Measurements from ENCODE around the gene DACT2. TPM values are rescaled to one million over a fixed set of nuclear protein-coding genes. Genes with fewer than 3 reads are reported as not detected.

DACT2 gene
- total and polyA plus RNA-seq, 9 of the 15 experiments (the other 6 are each of a cell fraction or from before 2014, with no cell fraction given), result not detected

GRCh38 chr6:168274037-168274952, 45.3 kb downstream of the DACT2 start:
- peaks cover 45 to 81% of the 10 kb centered on the region in 2 experiments for H3K27me3 ChIP-seq (ENCODE audit: control insufficient read depth in 2 of 2, insufficient read depth in 2 of 2, low read length in 2 of 2)
- no peak overlapping the region for H3K4me3 ChIP-seq
- ATAC-seq, result no peak
- no peak overlapping the region for H3K9ac ChIP-seq (ENCODE audit: insufficient read depth in 1 of 2, low read depth in 2 of 2, low read length in 2 of 2)
- H3K4me2 ChIP-seq (ENCODE audit: insufficient read depth, low read length), result peak overlapping the region; percentile 36; the same call in 1 of the 2 replicates
- H3K27ac ChIP-seq (ENCODE audit: extremely low read depth, low read depth, low read length), result no peak overlapping the region
- peaks cover 3% of the 10 kb centered on the region; the same call in 1 of the 2 replicates for H4K20me1 ChIP-seq (replicated peaks; ENCODE audit: control insufficient read depth, insufficient read depth, low read length)
- FAIRE-seq, result no peak
- no peaks in the 10 kb centered on the region for H3K9me1 ChIP-seq (ENCODE audit: control insufficient read depth, insufficient read depth, low read length)
- no peak for TF ChIP-seq DNMT1 (IDR thresholded peaks at IDR 0.05)
- TF ChIP-seq ZNF644 (tag; IDR thresholded peaks at IDR 0.05; ENCODE audit: low read depth), result no peak
- TF ChIP-seq ZNF311 (CRISPR knock-in tag; IDR thresholded peaks at IDR 0.05), result no peak
- TF ChIP-seq ZNF740 (CRISPR knock-in tag; IDR thresholded peaks at IDR 0.05), result no peak
- peak in 1 of 2 experiments; percentile 76; a peak in 2 of 4 replicates for TF ChIP-seq ZNF740 (tag; IDR thresholded peaks at IDR 0.05)
- TF ChIP-seq THAP7 (CRISPR knock-in tag; IDR thresholded peaks at IDR 0.05), result no peak
- TF ChIP-seq PRDM10 (IDR thresholded peaks at IDR 0.05; ENCODE audit: partially characterized antibody), result peak; percentile 56
- TF ChIP-seq VEZF1 (CRISPR knock-in tag; IDR thresholded peaks at IDR 0.05), result peak; percentile 75
- intact Hi-C loops (cut with micrococcal nuclease), result no loop called here
- H3K9me3 ChIP-seq (replicated peaks; ENCODE audit: control insufficient read depth, insufficient read depth, low read depth, low read length), result no peaks in the 10 kb centered on the region
- in situ Hi-C loops (cut with MboI), result no loop called here
- WGBS (ENCODE audit: insufficient coverage, low coverage, missing lambda C conversion rate), result 5% methylated on average over 14 of the region's 22 CpGs
- POLR2A ChIA-PET, result interaction anchor here (0.6 kb wide), 2 partner anchors 16 to 21 kb away, joined by 3 read pairs; no protein-coding TSS in a partner anchor
- H3K36me3 ChIP-seq (ENCODE audit: control insufficient read depth, insufficient read depth, low read length), result no peaks in the 10 kb centered on the region
- no TSS peak for BruUV-seq (replicated peaks)
- H2AFZ ChIP-seq (ENCODE audit: low read depth, low read length), result no peak overlapping the region
- no peaks in the 10 kb centered on the region for H3K79me2 ChIP-seq (ENCODE audit: control insufficient read depth, insufficient read depth, low read length)
- CTCF ChIA-PET (ENCODE audit: low intra/inter-chr PET ratio), result no interaction called here
- peaks cover 0 to 24% of the 10 kb centered on the region in 2 experiments; a peak in 4 of 5 replicates for H3K4me1 ChIP-seq (replicated peaks in 1 of 2; ENCODE audit: control insufficient read depth in 2 of 2, insufficient read depth in 2 of 2, low read length in 2 of 2)
- DNase-seq (ENCODE audit: extremely low read depth in 1 of 4, low spot score in 3 of 4), result peak in 3 of 4 experiments; percentile 59 to 76 (median 70)
